Stimulated activated CD8-positive, alpha-beta memory T cell treated with anti-CD3 and anti-CD28 coated beads, Interleukin-15, amount 100 ng/mL, for 1 hour (primary cell): ENCODE results near the gene ANO6.
"Not testable (repeated sequence)": the region's sequence is repeated elsewhere in the genome, so short reads cannot be mapped to it uniquely, and the experiment has no call there.

Experiments
- DNase-seq: peaks from one replicate; pipeline ENCODE4 v3.0.0-alpha.2; 2020; ENCODE audit warnings: low read depth

ANO6 gene

GRCh38 chr12:45213107-45213506, 2.8 kb upstream of the ANO6 start:
- DNase-seq = no peak

GRCh38 chr12:45214071-45214470, 1.8 kb upstream of the ANO6 start:
- no peak for DNase-seq

GRCh38 chr12:45214749-45215418, 1.0 kb upstream of the ANO6 start:
- DNase-seq = no peak

GRCh38 chr12:45216230-45216982, 511 bp downstream of the ANO6 start:
- peak; percentile 10 for DNase-seq

- no peak for DNase-seq
These were observed 1.1 kb downstream of the ANO6 start for GRCh38 chr12:45216983-45217485.

GRCh38 chr12:45217846-45218245, 2.0 kb downstream of the ANO6 start:
- no peak for DNase-seq

GRCh38 chr12:45219621-45220020, 3.7 kb downstream of the ANO6 start:
- no peak for DNase-seq

- no peak for DNase-seq
These were observed 4.6 kb downstream of the ANO6 start for GRCh38 chr12:45220363-45220931.

GRCh38 chr12:45220969-45221368, 5.1 kb downstream of the ANO6 start:
- DNase-seq = no peak

GRCh38 chr12:45223868-45224267, 8.0 kb downstream of the ANO6 start:
- no peak for DNase-seq

- no peak for DNase-seq
These were observed 8.4 kb downstream of the ANO6 start for GRCh38 chr12:45224311-45224710.

- no peak for DNase-seq
These were observed 10.1 kb downstream of the ANO6 start for GRCh38 chr12:45226021-45226420.

- DNase-seq = no peak
These were observed 11.6 kb downstream of the ANO6 start for GRCh38 chr12:45227316-45228067.

- DNase-seq = no peak
These were observed 15.7 kb downstream of the ANO6 start for GRCh38 chr12:45231515-45232145.

GRCh38 chr12:45232146-45232755, 16.4 kb downstream of the ANO6 start:
- no peak for DNase-seq

GRCh38 chr12:45232756-45233372, 17.0 kb downstream of the ANO6 start:
- no peak for DNase-seq

- no peak for DNase-seq
These were observed 18.4 kb downstream of the ANO6 start for GRCh38 chr12:45234139-45234865.

- no peak for DNase-seq
These were observed 19.5 kb downstream of the ANO6 start for GRCh38 chr12:45235087-45236025.

GRCh38 chr12:45236383-45236782, 20.5 kb downstream of the ANO6 start:
- not testable (repeated sequence) for DNase-seq
